Dermis microvascular lymphatic vessel endothelial cell (primary cell): ENCODE data around the gene XAF1. TPM values are rescaled to one million over a fixed set of nuclear protein-coding genes. Genes with fewer than 3 reads are reported as not detected.
"Not testable (repeated sequence)": the region's sequence is repeated elsewhere in the genome, so short reads cannot be mapped to it uniquely, and the experiment has no call there.

Experiments
- DNase-seq, 2 donors: peaks; one replicate each; pipeline versions ENCODE4 v3.0.0 to v3.0.0-alpha.2; 2010; ENCODE audit warnings: low read depth in 2 of 2
- total RNA-seq: library from RNA; depleted of rRNA; stranded (reverse); fragments of >200 nt; gene quantifications from 2 replicates; pipeline ENCODE4 v1.2.1, GENCODE V29; 2014

The XAF1 gene, protein sequence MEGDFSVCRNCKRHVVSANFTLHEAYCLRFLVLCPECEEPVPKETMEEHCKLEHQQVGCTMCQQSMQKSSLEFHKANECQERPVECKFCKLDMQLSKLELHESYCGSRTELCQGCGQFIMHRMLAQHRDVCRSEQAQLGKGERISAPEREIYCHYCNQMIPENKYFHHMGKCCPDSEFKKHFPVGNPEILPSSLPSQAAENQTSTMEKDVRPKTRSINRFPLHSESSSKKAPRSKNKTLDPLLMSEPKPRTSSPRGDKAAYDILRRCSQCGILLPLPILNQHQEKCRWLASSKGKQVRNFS
- total RNA-seq, result 1.5 and 4.7 TPM in 2 replicates

DNA sequence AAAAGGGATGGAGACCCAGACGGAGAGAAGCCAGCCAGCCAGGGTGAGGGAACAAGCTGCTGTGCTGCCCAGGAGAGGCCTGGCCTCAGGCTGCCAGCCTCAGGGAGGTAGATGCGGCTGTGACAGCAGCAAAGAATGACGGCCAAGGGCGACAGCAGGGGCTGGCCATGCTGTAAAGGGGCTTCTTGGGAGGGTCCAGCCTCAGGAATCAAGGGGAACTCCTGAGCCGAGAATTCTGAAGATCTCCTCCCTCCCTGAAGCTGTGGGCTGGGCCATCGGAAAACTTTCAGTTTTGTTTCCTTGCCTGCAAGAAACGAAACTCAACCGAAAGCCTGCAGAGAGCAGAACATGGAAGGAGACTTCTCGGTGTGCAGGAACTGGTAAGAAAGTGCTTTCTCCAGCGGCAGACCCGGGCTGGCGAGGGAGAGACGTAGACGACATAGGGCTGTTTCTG, at the start of gene XAF1:
TSS of gene XAF1 (plus strand) at position 316 of the 454 bp plus-strand sequence. CDS start at position 349, 33 bp downstream.
- peak in 1 of 2 donors; percentile 10 for DNase-seq

DNA sequence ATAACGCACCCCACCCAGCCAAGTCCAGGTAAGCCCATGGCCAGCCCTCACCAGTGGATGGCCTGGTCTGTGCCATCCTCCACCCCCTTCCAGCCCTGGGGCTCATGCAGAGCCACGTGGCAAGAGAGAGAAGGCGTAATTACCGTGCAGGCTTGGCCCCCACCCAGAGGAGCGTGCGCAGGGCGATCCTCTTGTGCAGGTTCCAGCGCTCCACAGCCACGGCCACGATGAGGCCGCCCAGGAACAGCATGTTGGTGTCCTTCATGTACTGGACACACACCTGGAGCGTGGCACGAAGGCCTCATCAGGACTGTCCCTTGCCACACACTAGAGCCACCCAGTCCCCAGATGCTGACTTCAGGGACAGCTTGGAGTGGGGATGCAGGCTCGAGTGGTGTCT, 49.3 kb upstream of the XAF1 start:
- no peak for DNase-seq

DNA sequence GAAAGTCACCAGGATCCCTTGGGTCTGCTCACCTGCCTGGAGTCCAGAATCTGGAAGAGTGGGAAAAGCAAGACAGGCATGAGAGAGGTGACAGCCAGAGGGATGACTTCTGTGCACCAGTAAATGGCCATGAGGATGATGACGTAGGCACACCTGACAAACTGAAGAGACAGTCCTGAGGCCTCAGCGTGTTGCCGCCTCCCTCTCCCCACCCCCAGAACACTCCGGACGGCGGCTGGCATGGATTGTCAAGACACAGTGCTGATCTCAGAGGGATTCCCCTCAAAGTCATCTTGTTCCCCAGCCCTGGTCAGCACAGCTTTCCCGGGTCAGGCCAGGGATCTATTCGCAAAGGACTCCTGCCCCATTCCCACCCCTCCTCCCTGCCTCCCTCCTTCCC, 48.9 kb upstream of the XAF1 start:
- no peak for DNase-seq

DNA sequence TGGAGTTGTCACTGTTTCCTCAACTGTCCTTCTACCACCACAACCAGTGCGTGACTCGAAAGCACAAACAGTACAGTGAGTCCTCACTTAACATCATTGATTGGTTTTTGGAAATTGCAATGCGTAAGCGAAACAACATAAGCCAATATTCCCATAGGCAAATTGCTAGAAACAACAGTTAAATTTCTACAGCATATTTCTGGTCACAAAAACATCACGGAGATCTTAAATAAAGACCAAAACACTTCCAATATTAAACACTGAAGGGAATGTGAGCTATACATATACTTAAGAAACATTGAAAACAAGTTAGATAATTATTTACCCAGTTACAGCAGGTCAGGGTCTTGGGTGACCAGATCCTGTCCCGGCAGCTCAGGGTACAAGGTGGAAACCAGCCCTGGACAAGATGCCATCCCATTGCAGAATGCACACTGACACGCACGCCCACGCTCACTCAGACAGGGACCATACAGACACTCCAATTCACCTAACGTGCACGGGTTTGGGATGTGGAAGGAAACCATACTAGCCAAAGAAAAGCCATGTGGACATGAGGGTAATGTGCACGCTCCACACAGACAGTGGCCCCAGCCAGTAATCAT, 47.4 kb upstream of the XAF1 start:
- DNase-seq, result no peak

DNA sequence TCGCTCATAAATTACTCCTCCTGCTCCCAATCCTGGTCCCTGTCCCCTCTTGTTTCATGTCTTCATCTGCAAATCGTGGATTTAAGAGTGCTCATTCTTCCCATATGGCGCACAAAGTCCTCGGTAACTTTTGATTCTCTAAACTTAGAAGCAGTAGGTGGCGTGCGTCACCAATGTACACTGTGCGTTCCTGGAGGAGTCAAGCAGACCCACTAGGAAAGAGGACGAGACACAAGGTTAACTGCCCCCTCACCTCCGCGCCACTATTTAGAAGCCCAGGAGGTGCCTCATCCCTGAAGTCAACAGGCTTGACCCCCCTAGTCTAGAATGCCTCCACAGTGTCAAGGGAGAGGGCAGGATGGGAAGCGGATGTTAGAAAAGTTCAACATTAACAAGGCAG, 45.5 kb upstream of the XAF1 start:
- DNase-seq, result peak in 1 of 2 donors; percentile 17

DNA sequence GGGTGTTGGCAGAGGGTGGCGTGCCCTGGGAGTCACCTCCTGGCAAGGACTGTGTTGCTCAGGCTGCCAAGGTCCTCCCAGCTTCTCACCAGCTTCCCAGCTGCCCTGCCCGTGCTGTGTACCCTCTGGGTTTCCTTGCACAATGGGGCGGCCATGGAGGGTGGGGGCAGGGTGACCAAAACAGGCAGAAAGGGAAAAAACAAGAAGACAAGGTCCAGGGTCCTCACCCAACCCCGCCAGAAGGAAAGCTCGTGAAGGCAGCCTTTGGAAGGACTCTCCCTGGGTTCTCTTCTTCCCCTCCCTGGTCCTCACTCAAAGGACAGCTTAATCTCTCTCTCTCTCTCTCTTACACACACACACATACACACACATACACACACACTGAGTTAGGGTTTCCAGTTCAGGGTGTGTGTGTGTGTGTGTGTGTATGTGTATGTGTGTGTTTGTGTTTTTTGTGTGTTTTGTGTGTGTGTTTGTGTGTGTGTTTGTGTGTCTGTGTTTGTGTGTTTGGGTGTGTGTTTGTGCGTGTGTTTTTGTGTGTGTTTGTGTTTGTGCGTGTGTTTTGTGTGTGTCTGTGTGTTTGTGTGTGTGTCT, 44.7 kb upstream of the XAF1 start:
- DNase-seq, result no peak

DNA sequence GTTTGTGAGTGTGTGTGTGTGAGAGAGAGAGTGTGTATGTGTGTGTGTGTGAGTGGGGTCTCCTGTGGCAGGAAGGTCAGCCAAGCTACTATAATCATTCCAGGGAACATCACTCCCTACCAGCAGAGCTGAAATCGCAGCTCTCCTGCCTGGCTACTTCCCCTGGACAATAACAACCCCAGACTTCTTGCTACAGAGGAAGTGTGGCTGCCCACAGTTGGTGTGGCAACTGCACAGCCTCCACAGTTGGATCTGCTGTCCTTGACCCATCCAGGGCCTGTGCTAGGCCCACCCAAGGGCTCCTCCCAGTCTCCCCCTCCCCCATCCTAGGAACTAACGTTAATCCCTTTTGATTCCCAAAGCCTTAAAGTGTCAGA, 44.2 kb upstream of the XAF1 start:
- no peak for DNase-seq

DNA sequence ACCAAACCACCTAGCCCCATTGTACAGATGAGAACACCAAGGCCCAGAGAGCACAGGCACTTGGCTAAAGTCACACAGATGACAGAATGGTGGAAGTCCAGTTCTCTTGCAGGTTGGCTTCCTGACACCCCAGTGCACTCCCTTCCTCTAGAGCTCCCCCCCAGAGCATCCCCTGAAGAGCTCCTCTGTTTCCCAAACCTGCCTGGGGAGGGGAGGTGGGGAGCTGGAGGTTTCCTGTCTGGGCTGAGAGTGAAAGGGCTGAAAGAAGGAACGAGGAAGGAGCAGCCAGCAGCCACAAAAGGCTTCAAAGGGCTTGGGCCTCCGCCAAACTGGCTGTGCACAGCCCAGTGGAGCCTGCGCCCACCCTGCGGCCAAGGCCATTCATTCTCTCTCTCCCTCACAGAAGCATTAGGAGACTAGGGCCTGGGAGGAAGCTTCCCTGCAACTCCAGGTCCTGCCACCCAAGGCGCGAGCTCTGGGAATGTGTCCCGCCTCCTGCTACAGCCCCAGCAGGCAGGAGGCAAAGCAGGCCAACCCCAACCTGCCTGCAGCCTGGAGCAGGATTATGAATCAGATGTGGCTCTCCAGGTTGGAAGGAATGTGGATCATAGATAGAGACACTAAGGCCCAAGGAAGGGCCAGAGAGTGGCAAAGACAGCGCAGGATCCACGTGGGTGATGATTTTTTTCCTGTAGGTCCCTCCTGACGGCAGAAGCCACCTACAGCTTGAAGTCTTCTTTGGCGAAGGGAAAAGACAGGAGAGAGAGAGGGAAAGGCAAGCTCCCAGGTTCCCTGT, 43.6 kb upstream of the XAF1 start:
- DNase-seq, result no peak

DNA sequence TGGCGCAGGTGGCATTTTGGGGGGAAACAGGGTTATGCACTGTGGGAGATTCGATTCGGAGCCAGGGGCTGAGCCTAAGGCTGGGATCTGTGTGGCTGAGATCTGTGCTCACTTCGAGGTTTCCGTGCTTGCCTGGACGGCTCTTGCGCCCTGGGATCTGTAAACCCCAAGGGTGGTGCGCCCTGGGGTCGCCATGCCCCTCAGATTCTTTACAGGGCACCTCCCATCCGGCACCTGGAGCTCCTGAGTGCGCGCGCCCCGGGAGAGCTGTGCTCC, 43.1 kb upstream of the XAF1 start:
- no peak for DNase-seq

DNA sequence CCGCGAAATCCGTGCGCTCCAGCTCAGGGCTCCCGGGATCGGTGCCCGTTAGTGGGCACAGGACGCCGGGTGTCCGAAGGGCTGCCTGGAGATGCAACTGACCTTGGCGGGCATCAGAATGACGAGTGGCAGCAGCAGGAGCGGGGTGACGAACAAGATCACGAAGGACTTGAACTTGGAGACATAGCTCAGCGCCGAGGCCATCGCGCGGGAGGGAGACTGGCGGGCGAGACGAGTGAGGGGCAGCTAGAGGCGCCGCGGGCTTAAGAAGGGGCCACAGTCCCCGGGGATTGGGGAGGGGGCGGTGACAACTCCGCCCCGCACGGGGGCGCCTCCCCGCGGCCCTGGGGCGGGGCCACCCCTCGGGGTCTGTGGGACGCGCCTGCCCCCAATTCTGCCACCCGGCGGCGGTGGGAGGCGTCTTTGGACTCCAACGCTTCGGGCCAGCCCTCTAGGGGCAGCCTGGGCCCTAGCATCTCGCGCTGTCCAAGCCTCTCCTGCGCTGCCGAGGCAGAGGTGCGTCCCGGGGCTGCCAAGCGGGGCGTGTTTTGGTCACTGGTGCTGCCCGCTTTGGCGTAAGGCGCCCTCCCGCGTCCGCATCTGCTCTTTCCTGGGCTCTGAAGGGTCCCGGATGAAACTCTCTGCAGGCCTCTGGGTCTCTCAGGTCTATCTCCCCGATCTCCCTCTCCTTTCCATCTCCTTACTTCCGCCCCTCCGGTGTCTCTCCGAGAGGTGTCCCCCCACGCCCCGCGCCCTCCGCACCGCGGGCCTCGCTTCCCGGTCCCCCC, 42.5 kb upstream of the XAF1 start, which contains the start of gene SLC13A5:
TSS of gene SLC13A5 (minus strand) at position 240 of the 788 bp plus-strand sequence. CDS start at position 204, 36 bp downstream.
- peak in 1 of 2 donors; percentile 33 for DNase-seq

DNA sequence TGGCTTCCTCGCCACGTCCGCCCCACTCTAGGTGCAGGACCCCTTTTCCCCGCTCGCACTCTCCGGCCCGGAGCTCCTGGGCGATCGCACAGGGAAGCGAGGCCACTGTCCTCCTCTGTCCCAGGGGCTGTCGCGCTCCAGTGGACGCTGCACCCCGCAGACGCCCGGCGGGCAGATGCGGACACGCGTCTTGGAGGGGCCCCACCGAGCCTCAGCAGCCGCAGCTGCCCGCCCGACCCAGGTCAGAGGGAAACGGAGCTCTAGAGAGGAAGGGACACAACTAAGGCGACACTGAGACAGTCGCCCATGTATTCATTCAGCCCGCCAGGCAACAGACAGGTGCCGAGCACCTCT, 42.0 kb upstream of the XAF1 start:
- no peak for DNase-seq

DNA sequence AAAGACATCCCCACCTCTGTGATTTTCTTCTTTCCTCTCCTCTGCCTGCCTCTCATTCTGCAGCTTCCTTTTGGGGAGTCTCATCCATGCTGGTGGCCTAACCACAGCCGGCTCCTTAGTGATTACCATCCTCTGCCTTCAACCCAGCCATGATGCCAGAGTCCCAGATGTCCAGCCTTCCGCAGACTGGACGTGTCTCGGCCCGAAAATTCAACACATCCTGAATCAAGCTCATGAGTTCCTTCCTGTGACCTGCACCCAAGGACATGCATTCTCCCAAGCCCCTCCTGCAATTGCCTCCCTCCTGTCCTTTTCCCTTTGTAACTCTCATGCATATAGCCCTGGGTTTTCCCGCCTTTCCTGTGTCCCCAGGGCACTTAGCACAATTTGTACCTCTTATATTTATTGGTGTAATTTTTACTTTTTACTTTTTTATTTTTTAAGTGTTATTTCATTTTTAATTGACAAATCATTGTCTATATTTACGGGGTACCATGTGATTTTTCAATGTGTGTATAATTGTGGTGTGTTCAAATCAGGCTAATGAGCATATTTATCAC, 41.5 kb upstream of the XAF1 start:
- no peak for DNase-seq

DNA sequence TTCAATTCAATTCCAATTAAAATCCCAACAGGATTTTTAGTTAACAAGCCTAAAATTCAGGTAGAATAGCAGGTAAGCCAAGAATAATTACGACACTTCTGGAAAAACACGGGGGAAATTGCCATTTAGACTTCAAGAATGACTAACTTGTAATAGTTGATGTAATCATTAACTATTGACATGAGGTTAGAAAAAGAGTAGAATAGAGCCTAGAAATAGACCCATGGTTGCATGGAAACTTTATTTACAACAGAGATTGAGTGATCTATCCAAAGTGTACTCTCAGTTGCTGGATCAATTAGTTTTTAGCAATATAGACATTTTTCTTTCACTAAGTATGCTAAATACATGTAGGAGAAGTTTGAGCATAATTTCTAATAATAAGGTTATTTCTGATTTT, 39.1 kb upstream of the XAF1 start:
- DNase-seq, result no peak

DNA sequence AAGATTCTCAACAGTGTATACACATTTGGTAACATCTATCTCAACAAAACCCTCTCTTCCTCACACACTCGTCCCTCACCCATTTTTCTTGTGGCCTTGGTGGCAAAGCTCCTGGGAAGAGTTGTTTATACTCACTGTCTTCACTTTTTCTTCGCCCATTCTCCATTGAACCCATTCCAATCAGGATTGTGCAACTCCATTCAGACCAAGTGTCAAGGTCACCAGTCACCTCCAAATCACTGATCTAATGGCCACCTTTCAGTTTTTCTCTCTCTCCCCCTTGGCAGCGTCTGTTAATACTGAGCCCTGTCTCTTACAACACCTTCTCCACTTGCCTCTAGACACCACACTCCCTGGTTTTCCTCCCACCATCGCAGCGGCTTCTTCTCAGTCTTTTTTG, 34.1 kb upstream of the XAF1 start:
- no peak for DNase-seq

DNA sequence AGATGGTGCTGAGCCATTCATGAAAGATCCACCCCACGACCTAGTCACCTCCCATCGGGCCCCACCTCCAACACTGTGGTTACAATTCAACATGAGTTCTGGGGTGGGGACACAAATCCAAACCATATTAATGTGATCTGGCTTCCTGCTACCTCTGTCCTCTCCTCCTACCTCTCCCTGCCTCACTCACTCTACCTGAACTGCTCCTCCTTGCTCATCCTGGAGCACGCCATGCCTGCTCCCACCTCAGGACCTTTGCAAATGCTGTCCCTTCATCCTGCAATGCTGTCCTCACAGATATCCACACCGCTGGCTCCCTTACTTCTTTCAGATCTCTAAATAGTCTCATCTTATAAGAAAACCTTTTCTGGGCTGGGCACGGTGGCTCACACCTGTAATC, 31.8 kb upstream of the XAF1 start:
- DNase-seq, result no peak

DNA sequence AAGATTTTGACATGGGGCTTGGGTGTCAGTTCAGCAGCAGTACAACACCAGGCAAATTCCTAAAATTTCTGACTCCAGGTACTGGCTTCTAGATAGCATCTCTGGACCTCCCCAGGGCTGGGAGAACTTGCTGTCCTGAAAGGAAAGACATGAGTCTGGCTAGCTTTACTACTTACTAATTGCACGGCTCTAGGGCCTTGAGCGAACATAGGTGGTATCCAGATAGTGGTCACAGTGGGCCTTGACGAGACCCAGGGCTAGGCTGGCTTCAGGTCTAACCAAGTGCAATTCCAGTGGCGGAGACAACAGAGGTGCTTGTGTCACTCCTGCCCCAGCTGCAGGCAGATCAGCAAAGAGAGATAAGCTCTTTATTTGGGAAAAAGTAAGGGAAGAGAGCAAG, 26.3 kb upstream of the XAF1 start:
- no peak for DNase-seq

DNA sequence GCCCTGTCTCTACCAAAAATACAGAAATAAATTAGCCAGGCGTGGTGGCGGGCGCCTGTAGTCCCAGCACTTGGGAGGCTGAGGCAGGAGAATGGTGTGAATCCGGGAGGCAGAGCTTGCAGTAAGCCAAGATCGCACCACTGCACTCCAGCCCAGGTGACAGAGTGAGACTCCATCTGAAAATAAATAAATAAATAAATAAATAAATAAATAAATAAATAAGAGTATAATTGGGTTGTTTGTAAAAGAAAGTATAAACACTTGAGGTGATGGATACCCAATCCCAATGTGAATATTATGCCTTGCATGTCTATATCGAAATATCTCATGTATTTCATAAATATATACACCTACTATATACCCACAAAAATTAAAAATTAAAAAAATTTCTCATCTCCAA, 9.2 kb upstream of the XAF1 start:
- DNase-seq, result not testable (repeated sequence)

DNA sequence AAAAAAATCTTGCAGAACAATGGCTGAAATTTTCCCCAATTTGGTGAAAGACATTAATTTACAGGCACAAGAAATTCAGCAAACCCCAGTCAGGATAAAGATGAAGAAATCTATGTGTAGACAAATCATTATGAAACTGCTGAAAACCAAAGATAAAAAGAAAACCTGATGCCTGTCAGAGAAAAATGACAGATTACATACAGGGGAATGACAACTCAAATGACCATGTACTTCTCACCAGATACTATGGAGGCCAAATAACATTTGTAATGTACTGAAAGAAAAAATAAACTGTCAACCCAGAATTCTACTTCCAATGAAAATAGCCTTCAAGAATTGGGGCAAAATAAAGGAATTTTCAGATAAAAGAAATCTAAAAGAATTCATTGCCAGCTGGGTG, 7.2 kb upstream of the XAF1 start:
- DNase-seq, result no peak

DNA sequence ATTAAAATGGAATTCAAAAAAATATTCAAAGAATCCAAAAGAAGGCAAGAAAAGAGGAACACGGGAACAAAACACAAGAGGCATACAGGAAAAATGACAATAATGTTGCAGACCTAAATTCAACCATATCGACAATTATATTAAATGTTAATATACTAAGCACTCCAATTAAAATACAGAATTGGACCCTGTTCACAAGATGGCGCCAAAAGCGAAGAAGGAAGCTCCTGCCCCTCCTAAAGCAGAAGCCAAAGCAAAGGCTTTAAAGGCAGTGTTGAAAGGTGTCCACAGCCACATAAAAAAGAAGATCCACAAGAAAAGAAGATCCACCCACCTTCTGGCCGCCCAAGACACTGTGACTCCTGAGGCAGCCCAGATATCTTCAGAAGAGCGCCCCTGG, 6.3 kb upstream of the XAF1 start:
- peak in 1 of 2 donors; percentile 29 for DNase-seq

DNA sequence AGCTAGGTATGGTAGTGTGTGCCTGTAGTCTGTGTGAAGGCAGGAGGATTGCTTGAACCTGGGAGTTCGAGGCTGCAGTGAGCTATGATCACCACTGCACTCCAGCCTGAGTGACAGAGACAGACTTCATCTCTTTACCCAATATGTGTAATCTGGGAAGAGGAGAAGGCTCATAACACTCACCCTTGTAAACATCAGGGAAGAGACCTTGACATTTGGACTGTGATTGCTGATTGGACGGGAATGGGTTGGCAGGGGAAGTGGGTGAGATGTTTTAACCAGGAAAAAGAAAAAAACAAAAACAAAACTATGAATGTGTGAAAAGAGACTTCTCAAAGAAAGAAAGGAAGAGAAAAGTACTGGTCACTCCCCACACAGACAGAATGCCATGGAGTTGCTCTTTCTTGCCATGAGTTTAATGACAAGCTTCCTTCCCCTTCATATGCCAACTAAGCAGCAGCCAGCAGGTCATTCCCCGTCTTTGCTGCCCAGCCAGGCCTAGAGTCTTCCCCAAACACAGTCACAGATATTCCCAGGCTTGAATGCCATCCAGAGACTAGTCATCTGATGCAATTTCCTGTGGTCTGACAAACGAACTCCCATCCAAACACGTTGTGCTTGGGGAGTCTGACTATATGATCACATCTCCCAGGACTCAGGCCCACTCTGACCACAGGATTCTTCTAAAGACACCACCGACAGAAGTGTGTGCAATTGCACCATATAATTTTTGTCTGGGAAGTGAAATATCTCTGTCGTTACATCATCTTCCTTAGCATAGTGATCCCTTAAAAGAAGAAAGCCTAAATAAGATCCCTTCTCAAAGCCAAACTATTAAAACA, 3.6 kb upstream of the XAF1 start:
- peak; percentile 98 for DNase-seq
